DMS79 (cell line): ENCODE results near the gene LZTS2.
"Not testable (repeated sequence)": the region's sequence is repeated elsewhere in the genome, so short reads cannot be mapped to it uniquely, and the experiment has no call there.

Source experiments
- DNase-seq: peaks from one replicate; lab custom pipeline; 2025; lab: John Stamatoyannopoulos, UW

Gene LZTS2

GRCh38 chr10:101032637-101033224 lies 33.1 kb downstream of the LZTS2 start:
- DNase-seq, result peak; percentile 4

GRCh38 chr10:101033276-101033675 lies 33.7 kb downstream of the LZTS2 start:
- DNase-seq, result no peak

- not testable (repeated sequence) for DNase-seq
These were observed 34.8 kb downstream of the LZTS2 start for GRCh38 chr10:101034404-101034803.

- DNase-seq, result no peak
These were observed 35.7 kb downstream of the LZTS2 start for GRCh38 chr10:101035314-101035713.

- no peak for DNase-seq
These were observed 36.5 kb downstream of the LZTS2 start for GRCh38 chr10:101035916-101036702.

GRCh38 chr10:101036726-101037125 lies 37.1 kb downstream of the LZTS2 start:
- DNase-seq, result no peak

GRCh38 chr10:101038484-101038883 lies 38.9 kb downstream of the LZTS2 start:
- DNase-seq, result no peak

GRCh38 chr10:101040061-101040460 lies 40.5 kb downstream of the LZTS2 start:
- no peak for DNase-seq

GRCh38 chr10:101040851-101041250 lies 41.2 kb downstream of the LZTS2 start:
- DNase-seq, result no peak

- DNase-seq, result peak; percentile 21
These were observed 41.7 kb downstream of the LZTS2 start for GRCh38 chr10:101041252-101041761.

- DNase-seq, result no peak
These were observed 42.5 kb downstream of the LZTS2 start for GRCh38 chr10:101042118-101042517.

- peak; percentile 78 for DNase-seq
These were observed 43.2 kb downstream of the LZTS2 start for GRCh38 chr10:101042667-101043362.

GRCh38 chr10:101043363-101043707 lies 43.7 kb downstream of the LZTS2 start:
- no peak for DNase-seq

- no peak for DNase-seq
These were observed 44.5 kb downstream of the LZTS2 start for GRCh38 chr10:101044117-101044516.

- no peak for DNase-seq
These were observed 47.0 kb downstream of the LZTS2 start for GRCh38 chr10:101046332-101047238.

- no peak for DNase-seq
These were observed 47.7 kb downstream of the LZTS2 start for GRCh38 chr10:101047268-101047667.

GRCh38 chr10:101047961-101048892 lies 48.6 kb downstream of the LZTS2 start:
- no peak for DNase-seq

GRCh38 chr10:101050208-101051069 lies 50.8 kb downstream of the LZTS2 start:
- DNase-seq, result no peak

GRCh38 chr10:101052285-101052684 lies 52.7 kb downstream of the LZTS2 start:
- DNase-seq, result no peak

- DNase-seq, result no peak
These were observed 53.9 kb downstream of the LZTS2 start for GRCh38 chr10:101053516-101053915.
